Effector memory CD8-positive, alpha-beta T cell (primary cell): Measurements from ENCODE around the gene CCL15.
"Not testable (repeated sequence)": the region's sequence is repeated elsewhere in the genome, so short reads cannot be mapped to it uniquely, and the experiment has no call there.

Experiments
- ATAC-seq: fragments of 150-1000 bp; cut with Tn5 transposase; replicated peaks from 2 replicates; pipeline ENCODE4 v1.10.0; 2021; ENCODE audit warnings: mild to moderate bottlenecking, moderate library complexity
- DNase-seq, 3 experiments: peaks; one replicate each; pipeline ENCODE4 v3.0.0; 2021
- H3K27ac Mint-ChIP-seq, 2 donors: one replicate each; pipeline ENCODE4 v1.8.0; 2022; ENCODE audit warnings: mild to moderate bottlenecking in 2 of 2, mixed read lengths in 2 of 2, moderate library complexity in 2 of 2
- H3K27me3 Mint-ChIP-seq, 2 donors: one replicate each; pipeline ENCODE4 v1.8.0; 2022; ENCODE audit warnings: mixed read lengths in 2 of 2
- H3K36me3 Mint-ChIP-seq: one replicate; pipeline ENCODE4 v1.8.0; 2022; ENCODE audit warnings: mild to moderate bottlenecking, moderate library complexity, mixed read lengths; ENCODE audit not compliant: insufficient read depth
- H3K4me1 Mint-ChIP-seq, 2 donors: one replicate each; pipeline ENCODE4 v1.8.0; 2022; ENCODE audit warnings: low read depth in 2 of 2, mixed read lengths in 2 of 2
- H3K4me3 Mint-ChIP-seq, 2 donors: one replicate each; pipeline ENCODE4 v1.8.0; 2022; ENCODE audit warnings: mild to moderate bottlenecking in 2 of 2, mixed read lengths in 2 of 2, moderate library complexity in 2 of 2
- H3K9me3 Mint-ChIP-seq, 2 donors: one replicate each; pipeline ENCODE4 v1.8.0; 2022; ENCODE audit warnings: mixed read lengths in 2 of 2
- total RNA-seq, 9 experiments: gene quantifications; one replicate each; lab custom pipeline; 2026; lab: John Stamatoyannopoulos, UW

Gene CCL15
- total RNA-seq: 0 reads per million in 9 experiments

GRCh38 chr17:36001110-36001771, at the start of gene CCL15:
TSS of gene CCL15 (minus strand) at chr17:36001553. CDS start at chr17:36001492, 61 bp downstream.
- Mint-ChIP-seq H3K4me1 (peaks cover 19 to 23% of the 10 kb centered on the region in 2 donors), H3K4me3 (no peak within 1 kb of the TSS), H3K27ac (peak within 1 kb of the TSS; percentile 4 to 23), H3K27me3 (no peaks in the 10 kb centered on the region), H3K9me3 (no peaks in the 10 kb centered on the region), H3K36me3 (no peaks in the 10 kb centered on the region)
- ATAC-seq (no peak), DNase-seq (no peak)

- H3K27me3 Mint-ChIP-seq: no peaks in the 10 kb centered on the region
- H3K9me3 Mint-ChIP-seq: peaks cover 6 to 9% of the 10 kb centered on the region in 2 donors
- H3K4me1 Mint-ChIP-seq: peaks cover 0 to 9% of the 10 kb centered on the region in 2 donors
- ATAC-seq: no peak
- no peak for DNase-seq
- H3K4me3 Mint-ChIP-seq: no peak overlapping the region
- H3K27ac Mint-ChIP-seq: no peak overlapping the region
- H3K36me3 Mint-ChIP-seq: no peaks in the 10 kb centered on the region
Observed at GRCh38 chr17:36049643-36050042, 48.3 kb upstream of the CCL15 start.

GRCh38 chr17:36048066-36048465, 46.7 kb upstream of the CCL15 start:
- no peak overlapping the region for H3K4me3 Mint-ChIP-seq
- H3K9me3 Mint-ChIP-seq: peaks cover 6 to 9% of the 10 kb centered on the region in 2 donors
- DNase-seq (no peak), ATAC-seq (no peak)
- no peaks in the 10 kb centered on the region for H3K27me3 Mint-ChIP-seq
- H3K36me3 Mint-ChIP-seq: no peaks in the 10 kb centered on the region
- H3K27ac Mint-ChIP-seq: no peak overlapping the region
- H3K4me1 Mint-ChIP-seq: peaks cover 0 to 9% of the 10 kb centered on the region in 2 donors

GRCh38 chr17:36036235-36036634, 34.9 kb upstream of the CCL15 start:
- Mint-ChIP-seq H3K27ac (no peak overlapping the region), H3K9me3 (no peaks in the 10 kb centered on the region)
- no peak for ATAC-seq

GRCh38 chr17:36034127-36034526, 32.8 kb upstream of the CCL15 start:
- ATAC-seq: no peak

More at GRCh38 chr17:36036235-36036634, 34.9 kb upstream of the CCL15 start:
- peaks cover 0 to 6% of the 10 kb centered on the region in 2 donors for H3K27me3 Mint-ChIP-seq
- DNase-seq: no peak
- no peak overlapping the region for H3K4me3 Mint-ChIP-seq
- H3K4me1 Mint-ChIP-seq: peaks cover 0 to 3% of the 10 kb centered on the region in 2 donors
- no peaks in the 10 kb centered on the region for H3K36me3 Mint-ChIP-seq

GRCh38 chr17:36030956-36031355, 29.6 kb upstream of the CCL15 start:
- no peak for DNase-seq
- Mint-ChIP-seq H3K36me3 (no peaks in the 10 kb centered on the region), H3K4me3 (no peak overlapping the region), H3K4me1 (peaks cover 0 to 3% of the 10 kb centered on the region in 2 donors), H3K27ac (peak overlapping the region in 1 of 2 donors; percentile 25), H3K27me3 (peaks cover 0 to 17% of the 10 kb centered on the region in 2 donors), H3K9me3 (no peaks in the 10 kb centered on the region)
- no peak for ATAC-seq

More at GRCh38 chr17:36034127-36034526, 32.8 kb upstream of the CCL15 start:
- peaks cover 0 to 3% of the 10 kb centered on the region in 2 donors for H3K4me1 Mint-ChIP-seq
- peak overlapping the region in 1 of 2 donors; percentile 18 for H3K27ac Mint-ChIP-seq
- no peaks in the 10 kb centered on the region for H3K9me3 Mint-ChIP-seq
- no peak for DNase-seq
- no peaks in the 10 kb centered on the region for H3K36me3 Mint-ChIP-seq
- no peak overlapping the region for H3K4me3 Mint-ChIP-seq
- peaks cover 0 to 10% of the 10 kb centered on the region in 2 donors for H3K27me3 Mint-ChIP-seq

- H3K9me3 Mint-ChIP-seq: no peaks in the 10 kb centered on the region
Observed at GRCh38 chr17:36027761-36028160, 26.4 kb upstream of the CCL15 start.

GRCh38 chr17:36024106-36024869, 22.9 kb upstream of the CCL15 start:
- Mint-ChIP-seq H3K36me3 (no peaks in the 10 kb centered on the region), H3K4me1 (no peaks in the 10 kb centered on the region), H3K27me3 (peaks cover 0 to 21% of the 10 kb centered on the region in 2 donors), H3K27ac (no peak overlapping the region), H3K9me3 (peaks cover 0 to 6% of the 10 kb centered on the region in 2 donors), H3K4me3 (no peak overlapping the region)
- ATAC-seq (no peak), DNase-seq (no peak)

More at GRCh38 chr17:36027761-36028160, 26.4 kb upstream of the CCL15 start:
- DNase-seq (no peak), ATAC-seq (no peak)
- Mint-ChIP-seq H3K27ac (peak overlapping the region in 1 of 2 donors; percentile 44), H3K27me3 (peaks cover 0 to 17% of the 10 kb centered on the region in 2 donors), H3K4me3 (no peak overlapping the region), H3K36me3 (no peaks in the 10 kb centered on the region), H3K4me1 (no peaks in the 10 kb centered on the region)

- Mint-ChIP-seq H3K4me1 (peaks cover 5 to 7% of the 10 kb centered on the region in 2 donors), H3K27ac (peak overlapping the region in 1 of 2 donors; percentile 64), H3K27me3 (peaks cover 0 to 28% of the 10 kb centered on the region in 2 donors), H3K9me3 (peaks cover 0 to 6% of the 10 kb centered on the region in 2 donors), H3K4me3 (no peak overlapping the region), H3K36me3 (no peaks in the 10 kb centered on the region)
- no peak for ATAC-seq
- DNase-seq: no peak
Observed at GRCh38 chr17:36019423-36019822, 18.1 kb upstream of the CCL15 start.

- H3K4me1 Mint-ChIP-seq: peaks cover 5 to 10% of the 10 kb centered on the region in 2 donors
- H3K27me3 Mint-ChIP-seq: peaks cover 0 to 28% of the 10 kb centered on the region in 2 donors
- H3K36me3 Mint-ChIP-seq: no peaks in the 10 kb centered on the region
- ATAC-seq: no peak
- H3K4me3 Mint-ChIP-seq: no peak within 1 kb of the TSS
- H3K9me3 Mint-ChIP-seq: peaks cover 0 to 6% of the 10 kb centered on the region in 2 donors
- no peak for DNase-seq
- peak within 1 kb of the TSS in 1 of 2 donors; percentile 66 for H3K27ac Mint-ChIP-seq
Observed at GRCh38 chr17:36017799-36018198, 16.4 kb upstream of the CCL15 start, which contains the start of gene CCL23. TSS of gene CCL23 (minus strand) at chr17:36017972. CDS start at chr17:36017897, 75 bp downstream.

GRCh38 chr17:36016555-36016954, 15.2 kb upstream of the CCL15 start:
- H3K4me1 Mint-ChIP-seq: peaks cover 10 to 12% of the 10 kb centered on the region in 2 donors
- no peaks in the 10 kb centered on the region for H3K9me3 Mint-ChIP-seq
- H3K36me3 Mint-ChIP-seq: no peaks in the 10 kb centered on the region
- ATAC-seq (no peak), DNase-seq (no peak)
- no peak overlapping the region for H3K4me3 Mint-ChIP-seq
- H3K27ac Mint-ChIP-seq: no peak overlapping the region
- peaks cover 0 to 17% of the 10 kb centered on the region in 2 donors for H3K27me3 Mint-ChIP-seq

- Mint-ChIP-seq H3K4me1 (peaks cover 16 to 17% of the 10 kb centered on the region in 2 donors), H3K27me3 (peaks cover 0 to 15% of the 10 kb centered on the region in 2 donors)
- not testable (repeated sequence) for ATAC-seq, H3K36me3 Mint-ChIP-seq, H3K4me3 Mint-ChIP-seq, H3K27ac Mint-ChIP-seq, H3K9me3 Mint-ChIP-seq, DNase-seq
Observed at GRCh38 chr17:36015895-36016294, 14.5 kb upstream of the CCL15 start.

- H3K4me1 Mint-ChIP-seq: peaks cover 17 to 21% of the 10 kb centered on the region in 2 donors
- H3K27me3 Mint-ChIP-seq: peaks cover 0 to 15% of the 10 kb centered on the region in 2 donors
- no peak overlapping the region for H3K4me3 Mint-ChIP-seq
- no peaks in the 10 kb centered on the region for H3K9me3 Mint-ChIP-seq
- no peaks in the 10 kb centered on the region for H3K36me3 Mint-ChIP-seq
- no peak for ATAC-seq
- DNase-seq: no peak
- no peak overlapping the region for H3K27ac Mint-ChIP-seq
Observed at GRCh38 chr17:36014946-36015345, 13.6 kb upstream of the CCL15 start.
